Measurements from ENCODE around the gene BMI1.

The BMI1 gene

GRCh38 chr10:22365233-22365632 lies 44.3 kb downstream of the BMI1 start:
- H3K4me3 ChIP-seq (ENCODE audit: low read depth, low read length) = no peak overlapping the region
- no peak for DNase-seq (ENCODE audit: low read depth)
- no peak for TF ChIP-seq POLR2A (IDR thresholded peaks at IDR 0.05; ENCODE audit: extremely low read depth, insufficient read length)
- TF ChIP-seq CTCF (IDR thresholded peaks at IDR 0.05; ENCODE audit: low read depth, low read length) = no peak
- TF ChIP-seq MYC (IDR thresholded peaks at IDR 0.05; ENCODE audit: low read depth, low read length) = no peak
- TF ChIP-seq MAX (IDR thresholded peaks at IDR 0.05; ENCODE audit: low read depth, low read length) = no peak

- no peak for DNase-seq (ENCODE audit: low read depth)
- no peak for TF ChIP-seq MAX (IDR thresholded peaks at IDR 0.05; ENCODE audit: low read depth, low read length)
- TF ChIP-seq MYC (IDR thresholded peaks at IDR 0.05; ENCODE audit: low read depth, low read length) = no peak
- no peak for TF ChIP-seq POLR2A (IDR thresholded peaks at IDR 0.05; ENCODE audit: extremely low read depth, insufficient read length)
- TF ChIP-seq CTCF (IDR thresholded peaks at IDR 0.05; ENCODE audit: low read depth, low read length) = no peak
Measured at GRCh38 chr10:22365644-22366434, 44.9 kb downstream of the BMI1 start.

GRCh38 chr10:22366435-22366703 lies 45.5 kb downstream of the BMI1 start:
- no peak for DNase-seq (ENCODE audit: low read depth)
- no peak for TF ChIP-seq POLR2A (IDR thresholded peaks at IDR 0.05; ENCODE audit: extremely low read depth, insufficient read length)
- no peak for TF ChIP-seq CTCF (IDR thresholded peaks at IDR 0.05; ENCODE audit: low read depth, low read length)
- no peak for TF ChIP-seq MAX (IDR thresholded peaks at IDR 0.05; ENCODE audit: low read depth, low read length)
- no peak for TF ChIP-seq MYC (IDR thresholded peaks at IDR 0.05; ENCODE audit: low read depth, low read length)
- H3K4me3 ChIP-seq (ENCODE audit: low read depth, low read length) = no peak overlapping the region

More at GRCh38 chr10:22365644-22366434, 44.9 kb downstream of the BMI1 start:
- no peak overlapping the region for H3K4me3 ChIP-seq (ENCODE audit: low read depth, low read length)

- TF ChIP-seq POLR2A (IDR thresholded peaks at IDR 0.05; ENCODE audit: extremely low read depth, insufficient read length) (no peak), MYC (IDR thresholded peaks at IDR 0.05; ENCODE audit: low read depth, low read length) (no peak), CTCF (IDR thresholded peaks at IDR 0.05; ENCODE audit: low read depth, low read length) (no peak), MAX (IDR thresholded peaks at IDR 0.05; ENCODE audit: low read depth, low read length) (no peak)
- H3K4me3 ChIP-seq (ENCODE audit: low read depth, low read length) = no peak overlapping the region
- DNase-seq (ENCODE audit: low read depth) = no peak
Measured at GRCh38 chr10:22366771-22367170, 45.9 kb downstream of the BMI1 start.

GRCh38 chr10:22367471-22367870 lies 46.6 kb downstream of the BMI1 start:
- no peak for DNase-seq (ENCODE audit: low read depth)
- no peak for TF ChIP-seq CTCF (IDR thresholded peaks at IDR 0.05; ENCODE audit: low read depth, low read length)
- no peak for TF ChIP-seq MYC (IDR thresholded peaks at IDR 0.05; ENCODE audit: low read depth, low read length)
- no peak for TF ChIP-seq POLR2A (IDR thresholded peaks at IDR 0.05; ENCODE audit: extremely low read depth, insufficient read length)
- no peak for TF ChIP-seq MAX (IDR thresholded peaks at IDR 0.05; ENCODE audit: low read depth, low read length)

More at GRCh38 chr10:22367471-22367870, 46.6 kb downstream of the BMI1 start:
- no peak overlapping the region for H3K4me3 ChIP-seq (ENCODE audit: low read depth, low read length)
